H1 (cell line): ENCODE measurements around the gene LEPR. TPM values are rescaled to one million over a fixed set of nuclear protein-coding genes. Genes with fewer than 3 reads are reported as not detected.

Source experiments
- CTCF ChIA-PET: fragments of 300-600 bp; sonication (Branson Sonifier 250); formaldehyde crosslinking; loops from one replicate; lab custom pipeline; 2021; ENCODE audit not compliant: partially characterized antibody; lab: Charles Lee
- POLR2A ChIA-PET: fragments of 300-600 bp; sonication (Branson Sonifier 250); formaldehyde crosslinking; loops from one replicate; lab custom pipeline; 2021; ENCODE audit warnings: inconsistent platforms; ENCODE audit not compliant: partially characterized antibody; lab: Charles Lee
- DNase-seq, 2 experiments: peaks; one replicate each; pipeline versions ENCODE4 v3.0.0 to v3.0.0-alpha.2; 2010 to 2022; ENCODE audit warnings: low spot score in 2 of 2, low read depth in 1 of 2, mixed read lengths in 1 of 2
- FAIRE-seq: peaks from 2 replicates; lab custom pipeline; 2011; peaks lifted over from hg19 to GRCh38; lab: Jason Lieb, UNC
- H2AFZ ChIP-seq: 2 replicates; pipeline ENCODE4 v1.8.1; 2012; ENCODE audit warnings: low read length, inconsistent platforms
- H2AK5ac ChIP-seq: 2 replicates; pipeline ENCODE4 v1.6.1; 2013; ENCODE audit warnings: low read depth, low read length
- H2BK120ac ChIP-seq: replicated peaks from 2 replicates; pipeline ENCODE3; 2013; ENCODE audit warnings: low read depth, low read length, inconsistent platforms
- H2BK12ac ChIP-seq: 2 replicates; pipeline ENCODE4 v1.6.1; 2013; ENCODE audit warnings: low read depth, low read length
- H2BK15ac ChIP-seq: 2 replicates; pipeline ENCODE4 v1.6.1; 2013; ENCODE audit warnings: low read length
- H2BK20ac ChIP-seq: 2 replicates; pipeline ENCODE4 v1.6.1; 2013; ENCODE audit warnings: low read length
- H2BK5ac ChIP-seq: 2 replicates; pipeline ENCODE4 v1.6.1; 2013; ENCODE audit warnings: low read depth, low read length
- H3K14ac ChIP-seq: 2 replicates; pipeline ENCODE4 v1.6.1; 2013; ENCODE audit warnings: inconsistent platforms; ENCODE audit not compliant: insufficient read length
- H3K18ac ChIP-seq: 2 replicates; pipeline ENCODE4 v1.6.1; 2013; ENCODE audit warnings: low read length; ENCODE audit errors: extremely low read depth
- H3K23ac ChIP-seq: 2 replicates; pipeline ENCODE4 v1.6.1; 2013; ENCODE audit warnings: inconsistent platforms; ENCODE audit not compliant: insufficient read length
- H3K23me2 ChIP-seq: 2 replicates; pipeline ENCODE4 v1.6.1; 2013; ENCODE audit warnings: low read depth, low read length
- H3K27ac ChIP-seq: 2 replicates; pipeline ENCODE4 v1.6.1; 2011; ENCODE audit warnings: low read depth, low read length, inconsistent platforms
- H3K27me3 ChIP-seq, 4 experiments: replicated peaks in 1 of 4; 1 replicate in 1 of 4; 2 replicates in 3 of 4; pipeline versions ENCODE4 v1.6.1 to v1.8.1; 2011 to 2013; ENCODE audit warnings: low read length in 3 of 4, mild to moderate bottlenecking in 3 of 4, inconsistent platforms in 2 of 4, mixed read lengths in 2 of 4, moderate library complexity in 1 of 4; ENCODE audit not compliant: control insufficient read depth in 3 of 4, insufficient read depth in 3 of 4; ENCODE audit errors: extremely low read depth in 1 of 4
- H3K36me3 ChIP-seq, 4 experiments: 2 replicates each; pipeline versions ENCODE4 v1.6.1 to v1.8.1; 2011 to 2013; ENCODE audit warnings: mild to moderate bottlenecking in 4 of 4, low read length in 3 of 4, moderate library complexity in 2 of 4, control low read depth in 1 of 4, inconsistent platforms in 1 of 4; ENCODE audit not compliant: insufficient read depth in 4 of 4, control insufficient read depth in 2 of 4
- H3K4ac ChIP-seq: replicated peaks from 2 replicates; pipeline ENCODE3; 2013; ENCODE audit warnings: low read length, low read depth, mixed read lengths, inconsistent platforms; ENCODE audit not compliant: insufficient read length
- H3K4me1 ChIP-seq, 4 experiments: replicated peaks in 1 of 4; 1 replicate in 1 of 4; 2 replicates in 3 of 4; pipeline versions ENCODE4 v1.6.1 to v1.8.1; 2011 to 2013; ENCODE audit warnings: low read length in 3 of 4, inconsistent platforms in 2 of 4, mixed read lengths in 1 of 4; ENCODE audit not compliant: insufficient read depth in 4 of 4, control insufficient read depth in 3 of 4
- H3K4me2 ChIP-seq, 2 experiments: 2 replicates each; pipeline versions ENCODE4 v1.6.1 to v1.8.1; 2011 to 2013; ENCODE audit warnings: low read depth in 2 of 2, low read length in 2 of 2, control low read depth in 1 of 2, inconsistent platforms in 1 of 2, mild to moderate bottlenecking in 1 of 2; ENCODE audit not compliant: insufficient read depth in 1 of 2
- H3K4me3 ChIP-seq, 4 experiments: fragments of 200-600, 300-600 bp in 1 of 4; sonication (generic), shearing (Covaris generic), sonication (Bioruptor Twin) in 1 of 4; 2 replicates each; pipeline versions ENCODE4 v1.5.1 to v1.8.1; 2011 to 2016; ENCODE audit warnings: low read length in 4 of 4, low read depth in 3 of 4, control low read depth in 2 of 4, inconsistent platforms in 2 of 4, mild to moderate bottlenecking in 2 of 4, mixed read lengths in 1 of 4, moderate library complexity in 1 of 4; ENCODE audit not compliant: insufficient read depth in 2 of 4; ENCODE audit errors: extremely low read depth in 1 of 4
- H3K56ac ChIP-seq: replicated peaks from 2 replicates; pipeline ENCODE3; 2013; ENCODE audit warnings: low read depth, mild to moderate bottlenecking, mixed read lengths, low read length, inconsistent platforms; ENCODE audit not compliant: insufficient read length
- H3K79me1 ChIP-seq: 2 replicates; pipeline ENCODE4 v1.6.1; 2013; ENCODE audit warnings: low read depth, low read length, control low read depth
- H3K79me2 ChIP-seq, 2 experiments: 2 replicates each; pipeline versions ENCODE4 v1.6.1 to v1.8.1; 2012 to 2013; ENCODE audit warnings: low read length in 2 of 2, mild to moderate bottlenecking in 2 of 2, inconsistent platforms in 1 of 2; ENCODE audit not compliant: insufficient read depth in 2 of 2, control insufficient read depth in 1 of 2
- H3K9ac ChIP-seq, 4 experiments: replicated peaks in 1 of 4; 1 replicate in 1 of 4; 2 replicates in 3 of 4; pipeline versions ENCODE4 v1.6.1 to v1.8.1; 2011 to 2013; ENCODE audit warnings: low read depth in 3 of 4, low read length in 3 of 4, control low read depth in 2 of 4, mild to moderate bottlenecking in 2 of 4, moderate library complexity in 2 of 4, inconsistent platforms in 1 of 4; ENCODE audit errors: extremely low read depth in 1 of 4
- H3K9me3 ChIP-seq, 2 experiments: 2 replicates each; pipeline versions ENCODE4 v1.6.1 to v1.8.1; 2012 to 2013; ENCODE audit warnings: mild to moderate bottlenecking in 2 of 2, moderate library complexity in 2 of 2, control low read depth in 1 of 2, inconsistent platforms in 1 of 2, low read depth in 1 of 2, low read length in 1 of 2, mixed read lengths in 1 of 2; ENCODE audit not compliant: insufficient read depth in 2 of 2
- H4K20me1 ChIP-seq, 2 experiments: replicated peaks in 1 of 2; 2 replicates each; pipeline versions ENCODE3 to v1.8.1; 2011 to 2013; ENCODE audit warnings: inconsistent platforms in 2 of 2, low read length in 2 of 2, mild to moderate bottlenecking in 1 of 2; ENCODE audit not compliant: insufficient read depth in 2 of 2, control insufficient read depth in 1 of 2
- H4K5ac ChIP-seq: 2 replicates; pipeline ENCODE4 v1.6.1; 2013; ENCODE audit warnings: low read length, low read depth, mixed read lengths, inconsistent platforms; ENCODE audit not compliant: insufficient read length
- H4K8ac ChIP-seq: 2 replicates; pipeline ENCODE4 v1.8.0; 2013; ENCODE audit warnings: mild to moderate bottlenecking, moderate library complexity, low read length, inconsistent platforms; ENCODE audit not compliant: insufficient read depth; ENCODE audit errors: extremely low read depth
- H4K91ac ChIP-seq: replicated peaks from 2 replicates; pipeline ENCODE3; 2013; ENCODE audit warnings: low read length, mixed read lengths, inconsistent platforms; ENCODE audit not compliant: insufficient read length
- CHD1 ChIP-seq: IDR thresholded peaks from 2 replicates; pipeline ENCODE4 v1.6.1; 2012; ENCODE audit warnings: low read depth, low read length, improper control_type of control experiment
- CTBP2 ChIP-seq: IDR thresholded peaks from 2 replicates; pipeline ENCODE4 v1.7.0; 2011; ENCODE audit warnings: borderline replicate concordance, mild to moderate bottlenecking, moderate library complexity, mixed read lengths, low read length; ENCODE audit not compliant: insufficient read depth, insufficient read length
- CTCF ChIP-seq, 3 experiments: IDR thresholded peaks; 1 replicate in 2 of 3; 2 replicates in 1 of 3; pipeline versions ENCODE4 v1.5.1 to v1.6.1; 2011; ENCODE audit warnings: low read length in 3 of 3, mild to moderate bottlenecking in 3 of 3, inconsistent platforms in 2 of 3, low read depth in 1 of 3, moderate library complexity in 1 of 3; ENCODE audit not compliant: insufficient read depth in 1 of 3; ENCODE audit errors: control extremely low read depth in 1 of 3
- GABPA ChIP-seq: IDR thresholded peaks from 2 replicates; pipeline ENCODE4 v1.6.1; 2011; ENCODE audit warnings: mild to moderate bottlenecking, low read length, moderate library complexity, borderline replicate concordance; ENCODE audit not compliant: insufficient read depth
- KDM5A ChIP-seq: fragments of 200-600 bp; IDR thresholded peaks from 2 replicates; pipeline ENCODE4 v1.7.1; 2012; ENCODE audit warnings: mild to moderate bottlenecking, low read length, inconsistent platforms, mixed read lengths
- POU5F1 ChIP-seq: IDR thresholded peaks from 2 replicates; pipeline ENCODE4 v1.6.1; 2011; ENCODE audit warnings: low read depth, mild to moderate bottlenecking, low read length, moderate library complexity
- RXRA ChIP-seq: IDR thresholded peaks from 2 replicates; pipeline ENCODE4 v1.6.1; 2011; ENCODE audit warnings: low read depth, mild to moderate bottlenecking, low read length, moderate library complexity; ENCODE audit not compliant: insufficient read depth
- SAP30 ChIP-seq: fragments of 300-600 bp; sonication (generic); IDR thresholded peaks from 2 replicates; pipeline ENCODE4 v1.7.1; 2012; ENCODE audit warnings: low read length, moderate library complexity, mild to moderate bottlenecking, inconsistent platforms; ENCODE audit not compliant: insufficient read depth, insufficient replicate concordance
- SIN3A ChIP-seq, 2 experiments: IDR thresholded peaks in 1 of 2; conservative IDR thresholded peaks in 1 of 2; 2 replicates each; pipeline ENCODE4 v1.6.1; 2011 to 2012; ENCODE audit warnings: low read length in 2 of 2, improper control_type of control experiment in 1 of 2, low read depth in 1 of 2, mild to moderate bottlenecking in 1 of 2
- TEAD4 ChIP-seq: IDR thresholded peaks from 2 replicates; pipeline ENCODE4 v1.6.1; 2012; ENCODE audit warnings: low read depth, low read length, inconsistent platforms, mixed read lengths
- WGBS, 2 experiments: shearing (Covaris generic) in 1 of 2; methylation state at CpG; one replicate each; pipeline versions ENCODE4 v1.1.6 to v1.1.7; 2013 to 2015; ENCODE audit warnings: low lambda C conversion rate in 2 of 2, mixed read lengths in 2 of 2, inconsistent platforms in 1 of 2, low coverage in 1 of 2, missing lambda C conversion rate in 1 of 2; ENCODE audit not compliant: insufficient replicate concordance in 2 of 2, insufficient coverage in 1 of 2, insufficient read length in 1 of 2; ENCODE audit errors: extremely low coverage in 1 of 2, missing lambda C conversion rate in 1 of 2; 5-methylcytosine and 5-hydroxymethylcytosine counted together
- polyA plus RNA-seq, 7 experiments: library from polyadenylated mRNA; depleted of rRNA in 3 of 7; stranded (reverse) in 5 of 7; unstranded in 2 of 7; fragments of >200 nt in 5 of 7; fragments of 200-250 nt in 2 of 7; gene quantifications; 1 replicate in 5 of 7; 2 replicates in 1 of 7; 4 replicates in 1 of 7; pipeline versions ENCODE4 v1.2.1 to v1.2.3, GENCODE V29; 2011 to 2013; ENCODE audit warnings: missing spikeins in 2 of 7, mixed read lengths in 2 of 7
- total RNA-seq: library from RNA; stranded (reverse); fragmentation: NEBNext Ultra II Directional; extraction: Animal tissue kit (Norgen Biotek cat#: 25700); gene quantifications from 2 replicates; pipeline ENCODE4 v1.2.1, GENCODE V29; 2021

The LEPR gene
- total and polyA plus RNA-seq, 2 of the 8 experiments (the other 6 are each of a cell fraction or from before 2014, with no cell fraction given), result 1.3 to 3.9 TPM

GRCh38 chr1:65414538-65414937, 5.9 kb upstream of the LEPR start:
- no peak overlapping the region for H4K5ac ChIP-seq
- peaks cover 0 to 10% (median 2%) of the 10 kb centered on the region in 4 experiments; a peak in 3 of 7 replicates for H3K4me1 ChIP-seq

More at GRCh38 chr1:65414538-65414937, 5.9 kb upstream of the LEPR start:
- Histone ChIP-seq H2AK5ac (no peak overlapping the region), H2AFZ (no peak overlapping the region), H2BK20ac (no peak overlapping the region), H3K56ac (no peak overlapping the region), H3K14ac (no peak overlapping the region), H4K8ac (no peak overlapping the region), H2BK15ac (no peak overlapping the region), H3K18ac (no peak overlapping the region), H3K23me2 (peaks cover under 1% of the 10 kb centered on the region; the same call in 1 of the 2 replicates)
- CTCF ChIA-PET, result interaction anchor here (1.4 kb wide), 1 partner anchor 273 kb away, joined by 3 read pairs; no protein-coding TSS in a partner anchor
- TF ChIP-seq CTBP2 (no peak), TEAD4 (no peak), POU5F1 (no peak), CTCF (IDR thresholded peaks at IDR 0.05; ENCODE audit: control extremely low read depth in 1 of 3, insufficient read depth in 1 of 3, low read depth in 1 of 3, low read length in 3 of 3) (no peak), KDM5A (no peak), SAP30 (no peak), SIN3A (conservative IDR thresholded peaks at IDR 0.05 in 1 of 2, IDR thresholded peaks at IDR 0.05 in 1 of 2; ENCODE audit: low read depth in 1 of 2, low read length in 2 of 2) (no peak), CHD1 (no peak), GABPA (no peak), RXRA (no peak)
- TF ChIP-seq, all 59 proteins: peak for 0
- no peaks in the 10 kb centered on the region for H3K27me3 ChIP-seq
- H3K9me3 ChIP-seq, result no peaks in the 10 kb centered on the region
- H3K27ac ChIP-seq, result no peak overlapping the region
- H3K4ac ChIP-seq, result no peak overlapping the region
- no peaks in the 10 kb centered on the region for H3K79me1 ChIP-seq
- no peak overlapping the region for H3K9ac ChIP-seq
- WGBS, 2 experiments, result 83% methylated on average over 4 of the region's 4 CpGs; no CpG with 5 or more reads in 1 of the 2 experiments
- POLR2A ChIA-PET, result no interaction called here
- H3K4me3 ChIP-seq, result no peak overlapping the region
- no peak overlapping the region for H3K4me2 ChIP-seq
- no peak for FAIRE-seq
- H3K23ac ChIP-seq, result no peak overlapping the region
- no peak for DNase-seq
- no peak overlapping the region for H2BK120ac ChIP-seq
- no peaks in the 10 kb centered on the region for H4K20me1 ChIP-seq
- H3K36me3 ChIP-seq, result no peaks in the 10 kb centered on the region
- H3K79me2 ChIP-seq, result no peaks in the 10 kb centered on the region
- no peak overlapping the region for H2BK12ac ChIP-seq
- no peak overlapping the region for H2BK5ac ChIP-seq
- no peak overlapping the region for H4K91ac ChIP-seq
